A549 treated with Hydrocortisone at 1 μM for 4 hours (cell line): Measurements from ENCODE around the gene HGS. TPM values are rescaled to one million over a fixed set of nuclear protein-coding genes. Genes with fewer than 3 reads are reported as not detected.

ENCODE experiments used
- total RNA-seq: library from RNA; stranded (reverse); fragments of 200-300 nt; extraction: Qiagen RNA extraction; gene quantifications from 5 replicates; pipeline ENCODE4 v1.2.3, GENCODE V29; 2022

The HGS gene
- total RNA-seq = 146 to 202 TPM (median 189 TPM) in 5 replicates

GRCh38 chr17:81683584-81684441, at the start of gene HGS, which contains the start of gene ARL16:
Gene HGS (plus strand): TSS chr17:81684011. CDS start chr17:81684067, 56 bp downstream.
Gene ARL16 (minus strand): TSS chr17:81683797. CDS start chr17:81683753, 44 bp downstream.

GRCh38 chr17:81636505-81637288, 47.1 kb upstream of the HGS start, which contains the start of the genes NPLOC4 and TSPAN10:
Gene NPLOC4 (minus strand): TSS chr17:81637112. CDS start chr17:81636930, 182 bp downstream.
Gene TSPAN10 (plus strand): TSS chr17:81637196. CDS start chr17:81642413, 5,217 bp downstream.

GRCh38 chr17:81656118-81656743, 27.6 kb upstream of the HGS start, which contains the start of gene PDE6G:
Gene PDE6G (minus strand): TSS chr17:81656542. CDS start chr17:81653305, 3,237 bp downstream.

GRCh38 chr17:81666342-81667191, 17.2 kb upstream of the HGS start, which contains the start of the genes CCDC137 and OXLD1:
Gene CCDC137 (plus strand): TSS chr17:81666737. CDS start chr17:81666767, 30 bp downstream.
Gene OXLD1 (minus strand): TSS chr17:81666605. CDS start chr17:81666577, 28 bp downstream.

DNA sequence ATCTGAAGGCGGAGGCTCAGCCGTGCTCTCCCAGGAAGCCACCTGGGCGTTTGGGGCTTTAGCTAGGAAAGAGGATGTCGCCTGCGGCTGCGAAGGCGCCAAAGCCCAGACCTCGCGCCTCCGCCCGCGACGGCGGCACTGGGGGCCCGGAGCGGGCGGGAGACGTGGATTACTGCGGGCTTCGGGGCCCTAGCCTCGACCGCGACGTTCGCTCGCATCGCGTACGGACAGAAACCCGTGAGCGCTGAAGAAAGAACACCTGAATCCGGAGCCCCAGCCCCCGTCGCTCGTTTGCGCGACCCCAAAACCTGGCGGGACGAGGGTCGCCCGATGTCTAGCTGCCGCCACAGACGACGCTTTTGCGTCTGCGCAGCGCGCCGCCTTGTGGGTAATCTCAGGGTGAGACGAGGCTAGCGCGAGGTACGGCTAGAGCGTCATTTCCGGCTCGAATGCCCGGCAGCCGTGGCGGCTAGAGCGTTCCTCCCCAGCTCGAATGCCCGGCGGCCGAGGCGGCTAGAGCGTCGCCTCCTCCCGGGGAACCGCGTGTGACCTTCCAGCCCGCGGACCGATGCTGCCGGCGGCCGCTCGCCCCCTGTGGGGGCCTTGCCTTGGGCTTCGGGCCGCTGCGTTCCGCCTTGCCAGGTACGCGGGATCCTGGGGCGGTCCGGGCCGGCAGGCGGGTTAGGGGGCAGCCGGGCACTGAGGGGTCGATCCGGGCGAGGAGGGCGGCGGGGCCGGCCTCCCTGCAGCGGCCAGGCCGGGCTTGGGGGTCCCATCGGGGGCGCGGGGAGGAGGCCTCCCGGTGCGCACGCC, 19.3 kb downstream of the HGS start, which contains the start of gene MRPL12:
MRPL12 (plus strand) TSS at position 434 of the 813 bp plus-strand sequence; CDS start at position 569, 135 bp downstream.

DNA sequence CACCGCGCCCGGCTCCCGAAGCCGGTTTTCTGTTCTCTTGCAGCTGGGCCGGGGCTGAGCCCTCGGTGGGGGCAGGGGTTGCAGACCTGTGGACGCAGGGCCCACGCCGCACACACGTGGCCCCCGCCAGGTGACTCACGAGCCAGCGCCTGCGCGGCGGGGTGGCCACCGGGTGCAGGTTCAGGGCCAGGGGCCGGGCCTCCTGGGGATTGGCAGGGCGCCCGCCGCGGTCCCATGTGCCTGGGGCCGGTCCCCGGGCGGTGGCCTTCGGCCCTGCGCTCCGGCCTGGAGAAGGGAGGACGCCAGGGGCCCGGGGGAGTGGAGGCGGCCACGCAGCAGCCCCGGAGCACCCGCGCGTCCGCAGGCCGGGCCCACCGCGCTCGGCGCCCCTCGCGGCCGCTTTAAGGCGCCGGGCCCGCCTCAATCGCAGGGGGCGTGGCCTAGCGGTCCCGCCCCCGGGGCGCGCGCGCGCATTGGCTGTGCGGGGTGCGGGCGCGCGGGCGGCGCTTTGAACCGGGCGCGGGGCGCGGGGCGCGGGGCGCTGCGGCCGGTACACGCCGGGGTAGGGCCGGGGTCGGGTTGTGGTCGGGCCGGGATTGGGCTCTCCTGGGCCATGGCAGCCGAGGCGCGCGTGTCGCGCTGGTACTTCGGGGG, 28.1 kb downstream of the HGS start, which contains the start of gene SLC25A10:
SLC25A10 (plus strand) TSS at position 471 of the 654 bp plus-strand sequence; CDS start at position 614, 143 bp downstream.

Other genes starting within 250 kb of the HGS start
- 4,687 to 7,414 TPM (median 5,361 TPM) in 5 replicates for gene ACTG1, start 171.2 kb upstream of the HGS start, total RNA-seq
- 1.0 to 1.5 TPM (median 1.1 TPM) in 5 replicates for gene FSCN2, start 155.6 kb upstream of the HGS start, total RNA-seq
- 23.3 to 27.5 TPM (median 24.3 TPM) in 5 replicates for gene FAAP100, start 131.7 kb upstream of the HGS start, total RNA-seq
- gene NPLOC4, start 46.9 kb upstream of the HGS start, total RNA-seq = 92.6 to 101 TPM (median 93.6 TPM) in 5 replicates
- gene TSPAN10, start 46.8 kb upstream of the HGS start, total RNA-seq = 4.4 to 5.6 TPM (median 4.8 TPM) in 5 replicates
- gene PDE6G, start 27.5 kb upstream of the HGS start, total RNA-seq = 1.2 to 3.1 TPM (median 2.5 TPM) in 5 replicates
- 35.7 to 66.2 TPM (median 58.0 TPM) in 5 replicates for gene OXLD1, start 17.4 kb upstream of the HGS start, total RNA-seq
- 59.6 to 70.3 TPM (median 61.4 TPM) in 5 replicates for gene CCDC137, start 17.3 kb upstream of the HGS start, total RNA-seq
- 46.1 to 52.5 TPM (median 49.2 TPM) in 5 replicates for gene ARL16, start 214 bp upstream of the HGS start, total RNA-seq
- 207 to 319 TPM (median 292 TPM) in 5 replicates for gene MRPL12, start 19.4 kb downstream of the HGS start, total RNA-seq
- 31.5 to 44.9 TPM (median 40.7 TPM) in 5 replicates for gene SLC25A10, start 28.3 kb downstream of the HGS start, total RNA-seq
- gene GCGR, start 120.1 kb downstream of the HGS start, total RNA-seq = 0.08 to 0.47 TPM (median 0.30 TPM) in 5 replicates
- 82.0 to 105 TPM (median 93.6 TPM) in 5 replicates for gene MCRIP1, start 149.3 kb downstream of the HGS start, total RNA-seq
- gene PPP1R27, start 151.0 kb downstream of the HGS start, total RNA-seq = 0.15 to 0.39 TPM (median 0.22 TPM) in 4 of 5 replicates, not detected in the other
- 666 to 810 TPM (median 679 TPM) in 5 replicates for gene P4HB, start 176.5 kb downstream of the HGS start, total RNA-seq
- gene ARHGDIA, start 187.3 kb downstream of the HGS start, total RNA-seq = 561 to 665 TPM (median 634 TPM) in 5 replicates
- gene ALYREF, start 207.6 kb downstream of the HGS start, total RNA-seq = 171 to 247 TPM (median 233 TPM) in 5 replicates
- 179 to 295 TPM (median 289 TPM) in 5 replicates for gene ANAPC11, start 207.7 kb downstream of the HGS start, total RNA-seq
- gene NPB, start 218.2 kb downstream of the HGS start, total RNA-seq = 0.36 to 0.59 TPM (median 0.53 TPM) in 5 replicates
- gene PCYT2, start 227.4 kb downstream of the HGS start, total RNA-seq = 14.4 to 17.4 TPM (median 16.9 TPM) in 5 replicates
- 32.8 to 46.8 TPM (median 42.2 TPM) in 5 replicates for gene SIRT7, start 234.2 kb downstream of the HGS start, total RNA-seq
- gene MAFG, start 243.7 kb downstream of the HGS start, total RNA-seq = 28.2 to 33.6 TPM (median 29.0 TPM) in 5 replicates